Kidney glomerular epithelial cell (primary cell): ENCODE data around the gene GPSM1.
A peak's percentile ranks its signal among the peaks of the same experiment; 100 is the strongest.
"Not testable (repeated sequence)": the region's sequence is repeated elsewhere in the genome, so short reads cannot be mapped to it uniquely, and the experiment has no call there.

Source experiments
- DNase-seq: peaks from one replicate; lab custom pipeline; 2025; lab: John Stamatoyannopoulos, UW

Gene GPSM1

GRCh38 chr9:136397643-136398042, 70.3 kb downstream of the GPSM1 start:
- no peak for DNase-seq

- DNase-seq, result no peak
Observed at GRCh38 chr9:136398286-136398685, 70.9 kb downstream of the GPSM1 start.

- no peak for DNase-seq
Observed at GRCh38 chr9:136399176-136400037, 72.1 kb downstream of the GPSM1 start.

- DNase-seq, result peak; percentile 84
Observed at GRCh38 chr9:136400038-136400834, 72.9 kb downstream of the GPSM1 start, which contains the start of gene SNAPC4. SNAPC4 (minus strand) TSS chr9:136400170; CDS start chr9:136398428, 1,742 bp downstream.

GRCh38 chr9:136401173-136401922, 74.0 kb downstream of the GPSM1 start:
- DNase-seq, result no peak

- no peak for DNase-seq
Observed at GRCh38 chr9:136402067-136402466, 74.7 kb downstream of the GPSM1 start.

- DNase-seq, result no peak
Observed at GRCh38 chr9:136403538-136403914, 76.2 kb downstream of the GPSM1 start.

GRCh38 chr9:136403915-136404800, 76.8 kb downstream of the GPSM1 start:
- no peak for DNase-seq

- no peak for DNase-seq
Observed at GRCh38 chr9:136404801-136405136, 77.4 kb downstream of the GPSM1 start.

- DNase-seq, result no peak
Observed at GRCh38 chr9:136405481-136405880, 78.1 kb downstream of the GPSM1 start.

- not testable (repeated sequence) for DNase-seq
Observed at GRCh38 chr9:136405904-136406303, 78.6 kb downstream of the GPSM1 start.

GRCh38 chr9:136407061-136407460, 79.7 kb downstream of the GPSM1 start:
- DNase-seq, result not testable (repeated sequence)

GRCh38 chr9:136407911-136408310, 80.6 kb downstream of the GPSM1 start:
- no peak for DNase-seq
